GM18951 (cell line): Measurements from ENCODE around the gene CDH23.

Experiments used
- POLR2A ChIP-seq: IDR thresholded peaks from 4 replicates; pipeline ENCODE4 v1.6.1; 2011; ENCODE audit warnings: mild to moderate bottlenecking; ENCODE audit not compliant: insufficient read length, insufficient read depth; ENCODE audit errors: extremely low read depth
- in situ Hi-C: fragments of 300-500 bp; cut with MboI; formaldehyde crosslinking; loops from one replicate; pipeline ENCODE4 v1.12.0; 2022; ENCODE audit warnings: low sequenced_read_pairs, mixed read lengths, inconsistent platforms; ENCODE audit not compliant: unreplicated experiment

CDH23 gene

DNA sequence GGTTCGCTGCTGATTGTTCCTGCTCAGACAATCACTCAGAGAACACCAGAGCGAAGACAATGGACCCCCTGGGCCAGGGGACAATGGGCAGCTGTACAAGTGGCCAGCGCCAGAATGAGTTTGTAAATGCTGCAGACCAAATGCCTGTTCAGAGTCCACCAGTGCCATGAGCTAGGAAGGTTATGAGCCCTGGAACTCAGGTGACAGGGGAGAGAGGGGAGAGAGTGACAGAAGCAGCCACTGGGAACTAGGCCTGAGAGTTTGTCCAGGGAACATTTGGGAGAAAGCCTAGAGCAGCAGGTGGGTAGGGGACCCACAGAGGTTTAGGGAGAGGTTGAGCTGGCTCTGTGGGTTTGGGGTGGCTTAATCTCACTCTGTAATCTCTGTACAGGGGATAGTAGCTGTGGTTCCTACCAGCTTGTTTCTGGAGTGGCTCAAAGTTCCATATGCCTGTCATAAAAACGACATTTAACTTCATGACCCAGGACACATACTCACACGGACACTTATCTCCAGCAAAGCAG is 262.5 kb downstream of the CDH23 start:
- no peak for TF ChIP-seq POLR2A
- in situ Hi-C loops, result no loop called here

DNA sequence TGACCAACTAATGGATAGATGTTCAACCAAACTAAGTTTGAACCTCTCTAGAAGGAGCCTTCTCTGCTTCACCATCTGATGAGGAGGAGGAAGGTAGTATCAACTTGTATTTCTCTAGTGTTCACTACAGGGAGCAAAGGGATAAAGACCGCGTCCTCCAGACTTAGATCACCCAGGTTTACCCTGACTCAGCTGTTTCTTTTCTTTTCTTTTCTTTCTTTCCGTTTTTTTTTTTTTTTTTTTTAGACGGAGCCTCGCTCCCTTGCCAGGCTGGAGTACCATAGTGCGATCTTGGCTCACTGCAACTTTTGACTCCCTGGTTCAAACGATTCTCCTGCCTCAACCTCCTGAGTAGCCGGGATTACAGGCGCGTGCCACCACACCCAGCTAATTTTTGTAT is 263.0 kb downstream of the CDH23 start:
- in situ Hi-C loops, result no loop called here
- no peak for TF ChIP-seq POLR2A

DNA sequence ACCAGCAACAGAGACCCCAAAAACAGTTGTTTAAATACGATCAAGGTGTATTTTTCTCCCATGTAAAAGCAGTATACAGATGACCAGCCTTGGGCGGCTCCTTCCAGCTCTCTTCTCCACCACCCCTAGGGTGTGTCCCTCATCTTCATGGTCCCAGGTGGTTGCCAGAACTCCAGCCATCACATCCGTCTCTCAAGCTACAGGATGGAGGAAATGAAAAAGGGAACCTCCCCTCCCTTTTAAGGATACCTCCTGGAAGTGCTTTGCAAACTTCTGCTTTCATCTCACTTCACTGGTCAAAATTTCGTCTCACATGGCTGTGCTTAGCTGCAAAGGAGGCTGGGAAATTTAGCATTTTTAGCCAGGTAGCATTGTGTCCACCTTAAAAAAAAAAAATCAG is 263.6 kb downstream of the CDH23 start:
- in situ Hi-C loops, result no loop called here
- no peak for TF ChIP-seq POLR2A

DNA sequence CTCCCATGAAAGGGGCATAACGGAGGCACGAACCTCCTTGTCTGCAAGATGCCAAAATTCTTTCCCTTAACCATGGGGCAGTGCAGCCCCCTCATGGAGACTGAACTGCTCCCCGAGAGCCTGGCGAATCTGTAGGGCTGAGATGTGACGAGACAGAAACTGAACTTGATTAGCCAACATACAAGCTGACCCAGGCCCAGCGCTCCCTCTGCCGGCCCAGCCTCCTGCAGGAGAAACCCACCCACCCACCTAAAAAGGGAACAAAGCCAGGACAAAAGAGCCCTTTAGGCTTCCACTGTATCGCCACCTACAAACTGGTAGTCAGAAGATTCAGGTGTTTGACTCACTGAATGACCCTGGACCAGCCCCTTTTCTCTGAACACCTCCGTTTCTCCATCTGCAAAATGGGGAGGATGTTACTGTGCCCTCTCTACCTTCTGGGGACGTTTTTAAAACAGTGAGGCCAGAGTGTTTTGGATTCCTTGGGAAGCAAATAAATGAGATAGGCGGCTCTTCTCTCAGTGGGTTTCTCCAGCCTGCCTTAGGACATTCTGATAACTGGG is 264.4 kb downstream of the CDH23 start:
- no peak for TF ChIP-seq POLR2A
- in situ Hi-C loops, result no loop called here

DNA sequence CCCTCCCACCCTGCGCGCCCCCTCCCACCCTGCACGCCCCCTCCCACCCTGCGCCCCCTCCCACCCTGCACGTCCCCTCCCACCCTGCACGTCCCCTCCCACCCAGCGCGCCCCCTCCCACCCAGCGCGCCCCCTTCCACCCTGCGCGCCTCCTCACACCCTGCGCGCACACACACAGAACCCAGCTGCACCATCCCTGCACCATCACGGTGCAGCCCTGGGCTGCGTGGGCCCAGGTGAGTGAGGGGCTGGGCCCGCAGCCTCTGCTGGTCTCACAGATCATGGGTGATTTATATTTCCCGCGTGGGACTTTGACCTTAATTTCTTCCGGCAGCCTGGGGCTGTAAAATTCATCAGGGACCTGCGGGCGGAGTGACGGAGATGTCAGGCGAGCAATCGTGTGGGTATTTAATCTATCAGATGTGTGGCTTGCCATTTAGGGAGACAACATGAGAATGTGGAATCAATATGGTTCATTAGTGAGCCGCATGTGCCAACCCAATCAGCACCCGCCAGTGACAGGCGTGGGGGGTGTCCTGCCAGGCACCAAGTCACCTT is 265.1 kb downstream of the CDH23 start:
- in situ Hi-C loops, result no loop called here
- no peak for TF ChIP-seq POLR2A

DNA sequence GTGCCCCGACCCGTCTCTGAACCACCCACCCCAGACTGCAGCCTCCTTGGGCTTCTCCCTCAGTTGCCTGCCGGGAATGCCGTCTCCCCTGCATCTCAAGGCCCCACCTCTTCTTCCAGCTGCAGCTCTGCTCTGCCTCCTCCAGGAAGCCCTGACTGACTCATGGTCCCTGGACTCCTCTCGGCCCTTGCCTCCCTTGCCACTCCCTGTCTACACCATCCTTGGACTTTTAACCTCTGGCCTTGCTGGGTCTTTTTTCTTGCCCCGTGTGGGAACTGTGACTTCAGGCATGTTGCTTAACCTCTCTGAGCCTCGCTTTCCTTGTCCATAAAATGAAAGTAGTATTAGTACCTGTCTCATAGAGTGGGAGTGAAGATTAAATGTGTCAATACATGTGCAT is 266.6 kb downstream of the CDH23 start:
- in situ Hi-C loops, result no loop called here
- no peak for TF ChIP-seq POLR2A

DNA sequence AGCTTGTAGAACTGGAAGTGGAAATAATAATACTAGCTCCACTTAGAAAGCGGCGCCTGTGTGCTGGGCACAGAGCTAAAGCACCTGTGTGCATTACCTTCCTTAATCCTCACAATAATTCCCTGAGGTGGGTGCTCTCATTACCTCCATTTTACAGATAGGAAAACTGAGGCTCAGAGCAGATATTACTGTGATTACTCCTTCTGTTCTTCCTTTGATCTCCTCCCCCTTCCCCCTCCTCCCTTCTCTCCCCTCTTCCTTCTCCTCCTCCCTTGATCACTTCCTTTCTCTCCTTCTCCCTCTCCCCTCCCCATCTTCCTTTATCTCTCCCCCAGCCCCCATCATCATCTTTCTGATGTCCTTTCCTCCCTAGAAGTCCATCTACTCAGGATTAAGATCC is 267.9 kb downstream of the CDH23 start:
- in situ Hi-C loops, result no loop called here
- TF ChIP-seq POLR2A, result no peak

DNA sequence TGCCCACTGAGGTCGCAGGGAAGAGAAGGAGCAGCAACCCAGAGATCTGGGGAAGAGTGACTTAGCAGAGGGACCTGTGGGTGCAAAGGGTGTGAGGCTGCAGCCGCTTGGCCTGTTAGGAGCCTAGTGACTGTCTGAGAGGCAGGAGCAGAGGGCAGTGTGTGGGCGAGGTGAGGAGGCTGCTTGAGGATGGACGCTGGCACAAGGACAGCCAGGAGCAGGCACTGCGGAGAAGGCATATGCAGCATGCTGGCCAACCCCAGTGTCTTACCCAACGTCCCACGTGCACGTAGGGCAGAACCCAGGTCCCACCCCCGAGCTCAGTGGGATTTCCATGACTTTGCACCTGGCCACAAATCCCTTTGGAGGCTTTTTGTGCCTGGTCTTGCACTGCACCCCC is 268.7 kb downstream of the CDH23 start:
- no peak for TF ChIP-seq POLR2A
- in situ Hi-C loops, result no loop called here

DNA sequence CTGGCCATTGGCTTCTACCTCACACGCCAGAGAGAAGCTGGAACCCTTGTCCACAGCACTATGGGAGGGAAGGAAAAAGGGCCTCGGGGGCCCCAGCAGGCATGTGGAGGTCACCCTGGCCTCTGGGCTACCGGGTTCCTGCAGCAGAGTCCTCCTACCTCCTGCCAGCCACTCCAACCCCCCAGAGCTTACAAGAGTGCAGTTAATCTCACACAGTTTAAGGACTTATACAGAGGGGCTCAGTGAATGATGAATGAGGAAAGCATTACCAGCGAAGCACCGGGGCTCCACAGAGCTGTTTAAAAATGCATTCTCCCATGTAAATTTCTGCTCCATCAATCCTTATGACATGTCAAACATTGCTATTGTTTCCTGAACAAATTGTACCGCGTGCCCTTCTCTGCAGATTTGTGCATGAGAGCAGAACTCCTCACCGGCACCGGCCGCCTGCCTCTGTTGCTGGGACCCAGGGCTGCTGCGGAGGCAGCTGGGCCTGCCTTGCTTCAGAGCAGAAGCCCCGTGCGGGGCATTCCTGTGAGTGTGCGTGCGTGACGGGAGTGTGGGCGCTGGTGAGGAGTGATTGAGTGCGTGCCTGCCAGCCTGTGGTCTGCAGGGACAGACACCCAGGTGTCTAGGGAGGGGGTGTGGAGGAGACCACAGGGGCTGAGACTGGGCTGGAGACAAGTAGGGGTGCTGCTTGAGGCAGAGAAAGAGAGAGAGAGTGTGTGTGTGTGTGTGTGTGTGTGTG is 270.1 kb downstream of the CDH23 start:
- in situ Hi-C loops, result no loop called here
- TF ChIP-seq POLR2A, result no peak

DNA sequence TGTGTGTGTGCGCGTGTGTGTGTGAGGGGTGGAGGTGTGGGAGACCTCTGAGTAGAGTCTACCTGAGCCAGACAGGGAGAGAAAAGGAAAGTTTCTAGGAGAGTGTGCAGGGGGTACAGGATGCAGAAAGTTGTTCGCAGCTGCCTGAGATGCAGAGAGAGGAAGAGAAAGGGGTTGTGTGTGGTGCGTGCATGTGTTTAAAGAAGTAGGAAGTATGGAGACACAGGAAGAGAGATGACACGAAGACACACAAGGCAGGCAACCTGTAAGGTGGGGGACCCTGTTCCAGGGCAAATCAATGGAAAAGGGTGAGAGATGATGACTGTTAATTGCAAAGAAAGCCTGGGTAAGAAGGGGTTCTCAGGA is 270.6 kb downstream of the CDH23 start:
- no peak for TF ChIP-seq POLR2A

DNA sequence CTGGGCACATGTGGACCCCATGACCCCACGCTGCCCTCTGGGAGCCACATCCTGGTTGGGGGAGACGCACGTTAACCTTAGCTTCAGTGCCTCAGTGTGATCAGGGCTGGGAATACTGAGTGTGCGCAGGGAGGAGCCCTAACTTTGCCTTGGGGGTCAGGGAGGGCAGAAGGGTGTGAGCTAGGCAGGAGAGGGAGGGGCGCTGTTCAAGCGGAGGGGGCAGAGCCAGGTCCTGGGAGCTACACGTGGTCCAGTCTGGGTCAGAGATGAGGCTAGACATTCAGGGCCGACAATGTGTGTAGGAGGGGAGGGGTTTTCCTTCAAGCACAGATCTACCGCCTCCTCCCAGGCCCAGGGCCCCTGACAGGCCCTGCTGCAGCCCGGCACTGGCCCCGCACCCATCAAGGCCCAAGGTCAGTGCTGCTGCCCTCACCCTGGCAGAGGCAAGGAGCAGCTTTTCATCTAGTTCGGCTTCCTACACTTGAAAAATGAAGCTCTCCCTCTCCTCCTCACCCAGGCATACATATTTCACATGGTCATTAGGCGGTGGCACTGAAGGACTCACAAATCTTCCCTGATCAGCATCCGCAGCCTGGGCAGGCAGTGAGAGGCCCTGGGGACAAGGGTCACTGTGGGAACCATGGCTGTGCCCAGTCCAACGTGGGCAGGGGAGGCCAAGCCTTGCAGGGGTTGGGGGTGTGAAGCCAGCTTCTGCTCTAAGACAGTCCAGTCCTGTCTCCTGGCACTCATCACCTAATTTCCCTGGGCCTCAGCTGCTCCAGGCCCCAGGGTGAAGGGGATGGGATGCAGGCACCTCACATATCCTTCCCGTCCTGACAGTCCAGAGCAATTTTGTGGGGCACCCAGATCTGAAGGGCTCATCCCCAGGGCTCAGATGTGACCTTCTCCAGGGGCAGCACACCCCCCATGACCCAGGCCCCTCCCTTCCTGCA is 275.6 kb downstream of the CDH23 start:
- no peak for TF ChIP-seq POLR2A
- in situ Hi-C loops, result no loop called here

More for the DNA sequence above, 270.6 kb downstream of the CDH23 start:
- in situ Hi-C loops, result no loop called here

DNA sequence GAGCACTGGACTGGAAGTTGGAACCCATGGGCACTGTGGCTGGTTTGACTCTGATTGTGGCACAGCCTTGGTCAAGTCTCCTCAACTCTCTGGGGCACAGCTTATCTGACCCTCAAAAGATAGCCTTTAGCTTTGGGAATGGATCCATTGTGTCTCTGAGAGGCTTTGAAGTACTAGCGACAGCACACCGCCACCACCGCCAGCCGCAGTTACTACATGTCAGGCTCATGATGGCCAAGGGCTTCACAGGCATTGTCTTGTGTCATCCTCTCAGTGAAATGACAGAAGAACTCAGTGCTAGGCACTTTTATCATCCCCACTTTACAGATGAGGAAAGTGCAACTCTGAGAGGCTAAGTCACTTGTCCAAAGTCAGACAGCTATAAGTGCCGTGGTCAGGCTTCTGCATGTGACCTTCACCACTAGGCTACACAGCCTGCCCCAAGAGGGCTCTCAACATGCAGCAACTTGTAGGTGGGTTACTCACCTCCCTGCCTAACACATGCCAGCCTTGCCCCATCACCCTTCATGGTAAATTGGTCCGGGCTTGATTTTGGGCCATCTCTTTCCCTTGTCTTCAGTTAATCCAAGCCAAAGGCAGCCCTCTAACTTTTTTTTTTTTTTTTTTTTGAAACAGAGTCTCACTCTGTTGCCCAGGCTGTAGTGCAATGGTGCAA is 278.7 kb downstream of the CDH23 start:
- in situ Hi-C loops, result no loop called here
- no peak for TF ChIP-seq POLR2A
